HG02870 (cell line): ENCODE results near the gene CCDC33.

Experiments used
- ATAC-seq: cut with Tn5 transposase; IDR thresholded peaks from one replicate; pipeline ENCODE4 v1.9.1; 2021; ENCODE audit warnings: mild to moderate bottlenecking, moderate library complexity; ENCODE audit not compliant: unreplicated experiment

CCDC33 gene

DNA sequence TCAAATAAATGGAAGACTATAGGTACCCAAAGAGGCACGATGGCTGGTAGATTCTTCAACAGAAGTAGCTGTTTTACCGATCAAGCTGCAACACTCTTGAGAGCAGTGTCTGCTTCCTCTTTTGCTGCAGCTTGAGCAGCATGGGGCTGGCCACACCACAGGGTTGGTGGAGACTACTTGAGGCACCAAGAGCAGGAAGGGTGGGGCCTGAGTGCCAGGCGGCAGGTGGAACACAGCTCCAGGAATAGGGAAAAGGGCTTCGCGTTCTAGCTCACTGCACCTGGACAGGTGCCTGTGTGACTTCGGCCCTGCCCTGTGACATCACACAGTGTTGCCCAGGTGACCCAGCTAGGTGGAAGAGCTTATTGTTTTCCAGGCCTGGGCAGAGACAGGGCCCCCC lies at the start of gene CCDC33:
Gene CCDC33, plus strand, starts transcription at position 365 of the 400 bp plus-strand sequence. CDS start 394 bp downstream, outside the sequence.
- ATAC-seq = no peak

DNA sequence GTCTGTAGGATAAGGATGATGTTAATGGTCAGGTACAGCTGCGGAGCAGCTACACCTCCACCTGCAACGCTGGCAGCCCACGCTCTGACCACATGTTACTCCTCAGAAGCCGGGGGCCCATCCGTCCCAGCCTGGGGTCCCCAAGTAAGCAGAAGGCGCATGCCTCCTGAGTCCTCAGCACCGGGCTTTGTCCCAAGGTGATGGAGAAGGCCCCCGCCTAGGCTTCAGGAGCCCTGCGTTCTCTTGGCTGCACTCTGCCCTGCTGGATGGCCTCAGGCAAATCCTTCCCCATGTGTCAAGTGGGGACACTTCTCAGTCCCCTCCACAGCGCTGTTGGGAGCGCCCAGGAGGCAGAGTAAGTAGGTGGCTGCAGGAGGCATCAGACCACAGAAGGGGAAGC lies 47.9 kb upstream of the CCDC33 start:
- no peak for ATAC-seq

DNA sequence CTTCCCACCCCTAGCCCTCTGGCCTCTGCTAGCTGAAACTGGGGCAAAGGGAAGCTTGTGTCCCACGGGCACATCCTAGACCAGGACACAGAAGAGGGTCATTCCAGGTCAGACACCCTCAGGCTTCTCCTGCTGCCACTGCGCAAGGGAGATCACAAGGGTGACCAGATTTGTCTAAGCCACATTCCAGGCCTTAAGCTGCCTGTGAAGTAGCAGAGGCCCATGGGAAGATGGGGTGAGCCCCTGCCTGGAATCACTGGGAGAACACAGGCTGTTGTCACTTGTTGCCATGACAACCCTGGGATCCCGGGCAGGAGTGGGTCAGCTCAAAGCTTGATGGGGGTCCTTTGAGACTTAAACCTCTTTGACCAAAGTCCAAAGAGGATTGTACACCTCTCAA lies 44.3 kb upstream of the CCDC33 start:
- ATAC-seq = no peak

DNA sequence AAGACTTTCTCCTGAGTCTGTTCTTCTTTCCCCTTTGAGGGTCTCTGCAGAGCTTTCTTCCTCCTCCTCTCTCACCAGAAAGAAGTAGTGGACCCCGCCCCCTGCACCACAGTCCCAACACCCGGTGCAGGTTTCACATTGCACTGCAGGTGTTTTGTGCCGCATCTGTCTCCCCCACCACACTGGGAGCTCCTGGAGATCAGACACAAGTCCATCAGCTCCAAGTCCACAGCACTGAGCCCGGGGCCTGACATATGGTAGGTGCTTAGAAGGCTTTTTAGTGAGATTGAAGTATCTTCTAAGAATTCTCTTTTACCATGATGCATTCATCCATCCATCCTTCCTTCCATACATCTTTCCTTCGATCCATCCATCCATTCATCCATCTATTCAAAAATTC lies 43.4 kb upstream of the CCDC33 start:
- ATAC-seq = no peak

DNA sequence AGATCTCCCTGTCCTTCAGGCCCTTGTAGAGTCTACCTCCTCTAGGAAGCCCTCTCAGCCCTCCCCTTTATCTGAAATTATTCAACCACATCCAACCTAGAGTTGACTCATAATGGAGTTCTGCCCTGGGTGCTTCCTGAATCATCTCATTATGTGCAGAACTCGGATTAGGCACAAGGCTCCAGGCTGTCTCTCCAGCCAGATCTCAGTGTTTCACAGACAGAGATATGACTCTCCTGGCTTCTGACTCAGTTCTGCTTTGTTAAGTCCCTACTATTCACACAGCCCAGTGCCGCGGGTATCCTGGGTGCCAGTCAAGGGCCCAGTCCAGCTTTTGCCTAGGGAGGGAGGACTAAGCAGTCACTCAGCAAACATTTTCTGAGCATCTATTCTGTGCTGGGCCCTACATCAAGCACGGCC lies 42.8 kb upstream of the CCDC33 start:
- no peak for ATAC-seq

DNA sequence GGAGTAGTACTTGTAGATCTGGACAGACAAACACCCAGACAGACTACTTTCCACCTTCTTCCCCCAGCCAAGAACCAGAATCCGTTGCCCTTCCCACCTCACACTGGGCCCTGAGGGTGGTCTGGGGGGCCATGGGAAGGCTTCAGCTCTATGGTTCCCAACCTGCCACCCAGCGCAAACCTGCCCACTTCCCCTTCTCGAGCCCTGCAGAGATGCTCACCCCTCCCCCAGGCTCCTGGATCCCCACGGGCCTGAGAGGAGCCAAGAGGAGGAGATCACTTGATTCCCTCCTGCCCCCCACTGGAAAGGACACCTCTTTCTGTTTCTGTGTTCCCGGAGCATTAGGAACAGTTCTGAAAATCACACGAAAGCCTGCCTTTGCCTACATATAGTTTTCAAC lies 42.2 kb upstream of the CCDC33 start:
- no peak for ATAC-seq

DNA sequence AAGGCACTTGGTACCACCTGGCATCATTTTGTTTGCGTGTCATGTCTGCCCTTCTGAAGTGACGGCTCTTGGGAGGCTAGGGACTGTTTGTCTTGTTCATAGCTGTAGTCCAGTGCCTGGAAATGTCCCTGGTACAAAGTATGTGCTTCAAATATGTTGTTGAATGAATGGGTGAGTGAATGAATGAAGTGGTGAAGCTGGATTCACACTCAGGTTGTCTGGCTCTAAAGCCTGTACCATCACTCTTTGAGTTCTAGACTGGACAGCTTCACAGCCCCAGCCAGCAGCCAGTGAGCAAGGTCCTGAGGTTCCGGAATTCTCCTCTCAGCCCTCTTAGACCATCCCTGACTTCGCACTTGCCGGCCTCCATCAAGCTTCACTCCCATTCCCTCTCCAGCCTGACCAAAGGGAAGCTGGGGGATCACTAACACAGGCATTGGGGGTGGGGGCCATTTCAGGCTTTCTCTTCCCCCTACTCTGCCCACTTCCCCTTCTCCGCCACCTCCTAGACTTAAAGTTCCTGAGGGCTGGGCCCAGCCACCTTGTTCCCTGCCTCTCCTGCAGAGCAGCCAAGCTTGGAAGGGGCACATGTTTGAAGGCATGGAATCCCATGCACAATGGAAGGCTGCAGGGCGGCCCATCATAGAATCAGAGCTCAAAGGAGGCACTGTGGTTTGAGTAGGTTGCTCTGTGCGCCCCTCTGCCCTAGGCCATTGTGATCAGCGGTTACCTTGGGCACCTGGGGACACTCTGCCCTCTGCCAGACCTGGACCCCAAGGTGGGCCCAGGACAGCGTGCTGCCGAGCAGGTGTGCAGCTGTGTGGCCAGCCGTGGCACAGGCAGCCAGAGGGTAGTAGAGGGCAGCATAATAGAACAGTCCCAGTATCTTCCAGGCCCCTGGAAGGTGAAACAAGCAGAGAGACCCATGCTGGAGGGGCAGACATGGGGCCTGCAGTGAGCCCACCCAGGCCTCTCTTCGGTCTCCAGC lies 41.3 kb upstream of the CCDC33 start:
- ATAC-seq = no peak

DNA sequence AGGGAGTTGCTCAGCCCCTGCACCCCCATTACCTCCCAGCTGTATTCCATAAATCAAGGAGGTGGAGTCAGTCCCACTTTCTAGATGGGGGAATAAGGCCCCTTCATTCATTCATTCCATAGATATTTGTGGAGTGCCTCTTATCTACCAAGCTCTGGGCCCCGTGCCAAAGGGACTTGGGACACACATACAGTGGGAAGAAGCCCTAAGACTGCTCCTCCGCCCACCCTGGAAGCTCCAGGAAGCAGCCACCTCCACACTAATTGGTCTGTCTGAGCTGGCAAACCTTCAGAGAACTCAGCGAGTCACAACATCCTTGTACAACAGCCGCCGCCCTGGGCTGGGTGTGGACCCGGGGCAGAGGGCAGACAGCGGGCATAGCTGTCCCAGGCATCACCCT lies 40.0 kb upstream of the CCDC33 start:
- ATAC-seq = no peak

DNA sequence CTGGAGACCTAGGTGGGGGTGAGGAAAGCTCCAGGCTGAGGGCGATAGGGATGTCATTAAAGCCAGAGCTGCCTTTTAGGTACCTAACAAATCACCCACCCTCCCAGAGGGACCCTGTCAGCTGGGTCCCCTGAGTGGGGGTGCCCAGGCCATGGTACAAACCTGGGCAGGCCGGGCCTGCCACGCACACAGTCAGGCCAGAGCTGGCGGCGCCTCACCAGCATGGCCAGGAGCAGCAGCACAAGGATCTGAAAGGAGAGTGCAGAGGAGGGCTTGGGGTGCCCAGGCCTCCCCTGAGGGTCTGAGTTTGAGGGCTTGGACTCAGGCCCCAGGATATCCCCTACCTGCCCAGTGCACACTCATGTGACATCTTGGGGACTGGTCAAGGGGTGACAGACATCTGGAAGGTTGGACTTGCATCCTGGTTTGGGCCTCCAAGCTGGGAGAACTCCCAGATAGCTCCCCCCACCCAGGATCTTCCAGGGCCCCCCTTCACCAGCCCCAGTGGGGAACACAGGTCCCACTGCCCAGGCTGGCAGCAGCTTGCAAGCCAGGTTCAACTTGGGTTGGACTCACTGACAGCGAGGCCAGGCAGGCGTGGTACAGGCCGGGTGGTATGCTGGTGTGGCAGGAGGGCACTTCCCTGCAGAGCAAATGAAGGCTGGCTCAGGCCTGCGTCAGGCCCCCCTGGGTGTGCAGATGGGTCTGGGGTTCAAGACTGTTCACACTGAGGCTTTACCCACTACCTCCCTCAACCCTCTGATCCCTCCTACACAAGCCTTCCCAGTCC lies 38.8 kb upstream of the CCDC33 start:
- ATAC-seq = no peak

DNA sequence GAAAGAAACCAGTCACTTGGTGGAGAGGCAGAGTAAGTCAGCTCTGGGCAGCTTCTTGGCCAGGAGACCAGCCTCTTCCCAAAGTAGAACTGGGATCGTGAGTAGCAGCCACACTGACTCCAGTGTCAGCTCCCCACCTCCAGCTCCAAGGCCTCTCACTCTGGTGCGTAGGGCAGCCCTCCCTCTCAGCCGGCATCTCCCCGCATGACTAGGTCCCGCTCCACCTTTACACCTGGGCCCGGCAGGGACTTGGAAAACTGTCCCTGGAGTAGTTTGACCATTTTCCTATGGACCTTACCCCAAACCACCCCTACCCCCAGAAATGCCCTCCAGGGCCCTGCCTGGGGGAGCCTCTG lies 36.9 kb upstream of the CCDC33 start:
- no peak for ATAC-seq

DNA sequence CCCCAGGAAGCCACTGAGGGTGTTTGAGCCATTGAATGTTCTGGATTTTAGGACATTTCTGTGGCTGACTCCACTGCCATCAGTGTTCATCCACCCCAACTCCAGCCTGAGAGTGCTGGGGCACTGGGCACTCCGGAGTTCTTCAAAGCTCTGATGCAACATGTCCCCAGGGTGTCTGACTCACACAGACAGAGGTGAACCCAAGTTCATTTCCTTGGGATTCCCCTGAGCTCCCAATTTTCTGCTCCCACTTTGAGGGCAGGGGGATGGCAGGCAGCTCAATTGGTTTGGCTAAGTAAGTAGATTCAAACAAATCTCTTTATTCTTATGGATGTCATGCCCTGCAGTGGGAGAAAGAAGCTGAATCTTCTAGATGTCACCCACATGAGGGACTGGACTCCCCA lies 35.7 kb upstream of the CCDC33 start:
- no peak for ATAC-seq

DNA sequence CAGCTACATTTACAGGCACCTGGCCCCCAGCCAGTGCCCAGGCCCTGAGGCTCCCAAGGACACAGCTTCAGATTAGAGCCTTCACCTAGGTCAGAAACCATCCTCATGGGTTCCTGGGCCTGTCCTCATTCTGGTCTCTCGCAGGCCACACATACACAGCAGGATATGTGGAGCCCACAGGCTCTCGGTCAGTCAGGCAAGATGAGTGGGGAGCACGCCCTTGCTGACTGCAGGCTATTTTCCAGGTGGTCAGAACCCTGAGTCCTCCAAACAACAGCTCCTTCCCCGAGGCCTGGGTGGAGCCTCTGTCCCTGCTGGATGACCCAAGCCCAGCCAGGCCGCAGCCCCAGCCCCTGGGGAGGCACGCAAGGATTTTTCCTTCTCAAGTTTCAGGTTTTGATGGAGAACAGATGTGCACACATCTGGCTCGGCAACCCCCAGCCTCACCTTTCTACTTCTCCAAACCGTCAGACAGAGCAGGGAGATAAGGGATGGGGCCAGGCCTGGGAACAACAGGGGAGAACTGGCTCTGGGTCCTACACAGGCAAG lies 35.2 kb upstream of the CCDC33 start:
- ATAC-seq = no peak

DNA sequence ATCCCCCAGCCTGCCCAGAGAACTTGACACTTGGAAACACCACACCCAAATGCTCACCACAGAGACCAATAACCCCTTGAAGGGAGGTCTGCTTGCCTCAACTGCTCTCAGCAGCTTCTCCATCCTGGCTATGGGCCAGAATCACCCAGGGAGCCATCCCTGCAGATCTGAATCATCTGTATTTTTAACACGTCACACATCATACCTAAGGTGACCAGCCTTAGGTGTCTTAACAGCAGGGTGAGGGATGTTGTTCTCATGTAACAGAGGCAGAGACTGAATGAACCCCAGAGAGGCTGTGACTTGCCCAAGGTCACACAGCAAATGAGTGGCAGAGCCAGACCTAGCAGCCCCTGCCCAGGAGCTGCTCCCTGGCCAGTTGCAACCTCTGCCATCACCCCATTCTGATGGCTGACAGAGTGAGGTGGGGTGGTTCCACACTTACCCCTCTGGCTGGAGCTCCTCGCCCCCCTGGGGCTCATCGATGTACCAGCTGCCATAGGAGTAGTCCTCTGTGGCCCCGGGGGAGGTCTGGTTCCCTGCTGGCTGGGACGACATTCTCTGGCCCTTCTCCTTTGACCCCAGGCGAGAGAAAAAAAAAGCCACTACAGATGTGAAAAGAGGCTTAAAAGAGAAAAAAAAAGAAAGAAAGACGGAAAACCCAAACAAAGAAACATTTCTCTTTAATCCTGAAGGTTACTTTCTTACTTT lies 34.3 kb upstream of the CCDC33 start:
- no peak for ATAC-seq

DNA sequence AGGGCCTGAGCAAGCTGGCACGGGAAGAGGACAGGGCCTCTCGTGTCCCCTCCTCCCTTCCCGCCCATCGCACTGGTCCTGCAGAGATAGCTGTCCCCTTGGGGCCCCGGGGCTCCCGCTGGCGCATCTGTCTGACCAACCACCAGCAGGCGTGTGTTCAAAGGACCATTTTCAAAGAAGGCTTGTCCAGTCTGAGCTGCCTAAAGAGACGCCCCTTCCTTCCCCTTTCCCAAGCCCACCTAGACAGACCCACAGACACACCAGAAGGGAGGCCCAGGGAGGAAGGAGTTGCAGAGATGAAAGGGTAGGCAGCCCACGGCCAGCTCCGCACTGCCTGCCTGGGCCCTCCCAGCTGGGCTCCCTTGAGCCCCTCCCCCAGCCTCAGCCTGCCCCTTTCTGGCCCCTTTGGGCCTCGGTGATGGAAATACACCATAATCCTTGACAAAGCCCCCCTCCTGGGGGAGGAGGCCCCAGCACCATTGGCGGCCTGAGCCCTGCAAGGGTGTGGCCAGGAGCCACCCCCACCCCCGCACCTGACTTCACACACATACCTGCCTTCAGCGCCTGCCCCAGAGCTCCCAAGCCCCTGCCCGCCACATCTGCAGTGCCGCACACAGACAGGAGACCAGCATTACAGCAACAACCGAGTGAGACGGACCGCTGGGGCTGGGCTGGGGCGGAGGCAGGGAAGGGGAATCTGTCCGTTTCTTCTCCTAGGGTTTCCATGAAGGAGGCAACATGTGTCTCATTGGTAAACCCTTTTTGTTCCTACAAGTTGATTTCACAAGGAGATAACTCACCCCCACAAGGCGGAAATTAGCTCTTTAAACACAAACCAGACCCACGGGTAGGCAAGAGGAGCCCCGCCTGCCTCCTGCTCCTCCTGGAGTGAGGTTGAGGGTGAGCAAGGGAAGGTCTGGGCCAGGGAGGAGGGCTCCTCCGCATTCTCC lies 33.4 kb upstream of the CCDC33 start, which contains the start of gene STRA6:
Gene STRA6, minus strand, starts transcription at position 336 of the 950 bp plus-strand sequence. CDS start 520 bp downstream, outside the sequence.
- ATAC-seq = no peak

DNA sequence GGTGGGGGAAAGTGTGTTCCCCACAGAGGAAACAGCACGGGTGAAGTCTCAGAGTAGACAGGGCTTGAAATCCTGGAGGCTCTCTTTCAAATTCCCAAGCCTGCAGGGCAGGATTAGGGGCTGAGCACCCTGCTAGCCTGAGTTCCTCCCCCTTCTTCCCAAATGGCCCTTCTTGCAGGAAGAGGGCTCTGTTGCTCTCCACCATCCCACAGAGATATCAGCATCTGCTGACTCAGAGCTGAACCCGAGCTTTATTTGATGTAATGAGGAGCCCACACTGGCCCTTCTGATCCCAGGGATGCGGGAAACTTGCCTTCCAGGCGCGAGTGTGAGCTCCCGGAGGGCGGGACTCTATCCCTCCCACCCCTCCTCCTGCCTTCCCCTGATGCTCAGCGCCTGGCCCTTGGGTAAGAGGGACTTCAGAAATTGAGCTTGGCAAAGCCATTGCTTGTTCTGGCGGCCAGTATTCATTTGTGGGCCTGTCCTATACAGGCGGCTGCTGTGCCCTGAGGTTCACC lies 32.2 kb upstream of the CCDC33 start:
- ATAC-seq = no peak

DNA sequence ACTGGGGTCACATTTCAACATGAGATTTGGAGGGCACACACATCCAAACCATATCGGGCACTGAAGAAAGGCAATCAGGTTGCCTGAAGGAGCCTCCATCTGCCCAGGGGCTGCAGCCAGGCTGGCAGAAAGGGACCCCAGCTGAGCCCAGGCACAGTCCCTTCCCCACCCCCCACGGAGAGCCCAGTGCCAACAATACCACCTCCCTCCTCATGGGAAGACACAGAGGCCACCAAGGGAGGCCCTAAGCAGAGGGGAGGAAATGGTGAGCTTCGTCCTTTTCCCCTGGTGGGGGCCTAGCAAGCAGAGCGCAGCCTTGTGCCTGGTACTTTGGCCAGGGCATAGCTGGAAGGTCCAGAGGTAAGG lies 30.6 kb upstream of the CCDC33 start:
- no peak for ATAC-seq

DNA sequence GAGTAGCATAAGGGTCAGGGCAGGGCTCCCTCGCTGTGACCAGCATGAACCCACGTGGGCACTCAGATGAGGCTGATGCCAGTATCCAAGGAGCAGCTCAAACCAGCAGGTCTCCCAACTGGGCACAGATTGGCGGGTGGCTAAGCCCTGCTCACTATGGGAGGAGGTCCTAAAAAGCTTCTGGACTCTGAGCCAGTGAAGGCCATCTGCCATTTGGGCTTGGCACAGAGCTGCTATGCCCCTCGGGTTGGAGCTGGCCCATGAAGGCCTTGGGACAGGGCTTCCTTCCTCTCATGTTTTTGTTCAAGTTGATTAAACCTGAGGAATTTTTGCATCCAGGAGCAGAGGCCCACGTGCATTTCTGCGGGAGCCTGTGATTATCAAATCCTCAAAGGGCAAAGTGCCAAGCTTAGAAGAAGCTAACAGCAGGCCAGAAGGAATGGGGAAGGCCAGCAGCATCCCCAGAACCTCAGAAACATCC lies 29.3 kb upstream of the CCDC33 start:
- no peak for ATAC-seq

DNA sequence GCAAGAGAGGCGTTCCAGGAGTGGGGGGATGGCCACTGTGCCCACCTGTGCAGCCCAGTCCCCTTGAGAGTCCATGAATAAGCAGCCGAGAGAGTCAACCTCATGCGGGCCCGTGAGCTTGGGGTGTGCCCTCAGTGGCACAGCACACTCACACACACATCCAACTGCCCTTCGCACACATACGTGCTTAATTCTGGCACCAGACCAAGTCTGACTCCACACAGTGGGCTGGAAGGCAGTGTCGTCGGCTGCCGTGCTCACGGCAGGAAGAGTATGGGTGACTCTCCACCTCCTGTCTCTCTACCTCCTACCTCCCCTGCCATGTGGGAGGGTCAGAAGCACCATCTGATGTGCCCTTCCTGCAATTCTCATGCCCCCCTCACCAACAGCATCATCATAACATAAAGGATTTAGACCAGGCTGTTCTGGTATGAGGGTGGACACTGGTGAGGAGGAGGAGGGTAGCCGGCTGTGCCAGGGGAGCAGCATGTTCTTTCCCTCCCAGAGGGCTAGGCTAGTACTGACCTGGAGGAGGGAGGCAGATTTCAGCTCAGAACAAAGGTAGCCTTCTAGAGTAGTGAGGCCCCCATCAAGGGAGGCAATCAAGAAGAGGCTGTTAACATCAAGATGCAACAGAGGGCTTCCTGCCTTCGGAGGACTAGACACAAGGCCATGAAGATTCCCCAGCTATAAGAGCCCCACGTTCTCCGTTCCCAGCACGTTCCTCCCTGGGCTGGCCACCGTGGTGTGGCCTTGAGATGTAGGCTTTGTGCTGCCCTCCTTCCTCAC lies 28.3 kb upstream of the CCDC33 start:
- no peak for ATAC-seq

DNA sequence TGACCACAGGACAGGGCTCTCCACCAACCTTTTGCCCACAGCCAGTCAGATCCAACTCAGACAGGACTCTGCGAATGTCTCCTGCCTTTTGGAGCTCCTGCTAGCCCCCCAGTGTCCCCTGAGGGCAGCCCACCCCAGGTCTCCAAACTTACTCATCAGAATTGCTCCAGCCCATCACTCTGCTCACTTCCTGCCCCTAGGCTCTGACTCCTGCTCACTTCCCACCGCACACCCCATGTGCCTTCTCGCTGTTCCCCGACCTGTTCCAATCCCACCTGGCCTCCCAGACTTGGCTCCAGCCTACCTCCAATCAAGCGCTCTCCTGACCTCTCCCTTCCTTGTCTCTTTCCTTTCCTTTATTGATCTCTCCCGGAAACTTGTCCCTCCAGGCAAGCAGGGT lies 27.6 kb upstream of the CCDC33 start:
- ATAC-seq = no peak
